Ishikawa (cell line): ENCODE data around the gene A2M.

Experiments used
- CEBPB ChIP-seq: IDR thresholded peaks from 2 replicates; pipeline ENCODE4 v1.6.1; 2012
- EGR1 ChIP-seq: IDR thresholded peaks from 2 replicates; pipeline ENCODE4 v1.6.1; 2012
- EP300 ChIP-seq: IDR thresholded peaks from 2 replicates; pipeline ENCODE4 v1.6.1; 2012; ENCODE audit warnings: borderline replicate concordance
- NFIC ChIP-seq: IDR thresholded peaks from 2 replicates; pipeline ENCODE4 v1.6.1; 2012
- RAD21 ChIP-seq: IDR thresholded peaks from 2 replicates; pipeline ENCODE4 v1.6.1; 2012; ENCODE audit warnings: low read depth
- TAF1 ChIP-seq: IDR thresholded peaks from 2 replicates; pipeline ENCODE4 v1.6.1; 2012; ENCODE audit warnings: low read depth, mild to moderate bottlenecking
- TF ChIP-seq, protein P1 (sequence below): IDR thresholded peaks from 2 replicates; pipeline ENCODE4 v1.6.1; 2012

- TF ChIP-seq EP300 (no peak), CEBPB (no peak), EGR1 (no peak), RAD21 (no peak), TAF1 (no peak), NFIC (no peak)
- TF ChIP-seq, protein P1, sequence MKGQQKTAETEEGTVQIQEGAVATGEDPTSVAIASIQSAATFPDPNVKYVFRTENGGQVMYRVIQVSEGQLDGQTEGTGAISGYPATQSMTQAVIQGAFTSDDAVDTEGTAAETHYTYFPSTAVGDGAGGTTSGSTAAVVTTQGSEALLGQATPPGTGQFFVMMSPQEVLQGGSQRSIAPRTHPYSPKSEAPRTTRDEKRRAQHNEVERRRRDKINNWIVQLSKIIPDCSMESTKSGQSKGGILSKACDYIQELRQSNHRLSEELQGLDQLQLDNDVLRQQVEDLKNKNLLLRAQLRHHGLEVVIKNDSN, result no peak
Observed at GRCh38 chr12:9098463-9099026, 17.2 kb downstream of the A2M start.
